ENCODE measurements around the gene ATP6V1G1. TPM values are rescaled to one million over a fixed set of nuclear protein-coding genes. Genes with fewer than 3 reads are reported as not detected.

ATP6V1G1 gene
- total RNA-seq, 6 donors from 2014 or later, result 93.2 to 182 (median 133) TPM

GRCh38 chr9:114606597-114607207, 19.1 kb downstream of the ATP6V1G1 start:
- no peak for ATAC-seq (ENCODE audit: low FRiP score in 2 of 2)
- H3K9me3 ChIP-seq, result peaks cover 0 to 6% (median 0%) of the 10 kb centered on the region in 4 donors
- H3K27ac ChIP-seq, result no peak overlapping the region
- H3K27me3 ChIP-seq, result no peaks in the 10 kb centered on the region
- no peaks in the 10 kb centered on the region for H3K36me3 ChIP-seq
- H3K4me1 ChIP-seq, result peaks cover 0 to 30% (median 4%) of the 10 kb centered on the region in 4 donors
- TF ChIP-seq POLR2A (IDR thresholded peaks at IDR 0.05) (no peak), EP300 (IDR thresholded peaks at IDR 0.05) (no peak), CTCF (IDR thresholded peaks at IDR 0.05) (no peak), POLR2AphosphoS5 (IDR thresholded peaks at IDR 0.05) (no peak)
- DNase-seq, result peak in 1 of 2 donors; percentile 47
- no peak overlapping the region for H3K4me3 ChIP-seq

- WGBS, 2 donors, result 81 to 89% methylated on average over 6 of the region's 6 CpGs
- Histone ChIP-seq H3K27me3 (no peaks in the 10 kb centered on the region), H3K36me3 (no peaks in the 10 kb centered on the region), H3K9me3 (no peaks in the 10 kb centered on the region), H3K4me3 (no peak overlapping the region), H3K27ac (no peak overlapping the region), H3K4me1 (peaks cover 9 to 40% (median 15%) of the 10 kb centered on the region in 4 donors)
- ATAC-seq (ENCODE audit: low FRiP score in 2 of 2) (no peak), DNase-seq (no peak)
- TF ChIP-seq CTCF (IDR thresholded peaks at IDR 0.05) (no peak), POLR2A (IDR thresholded peaks at IDR 0.05) (no peak), POLR2AphosphoS5 (IDR thresholded peaks at IDR 0.05) (no peak), EP300 (IDR thresholded peaks at IDR 0.05) (no peak)
Observed at GRCh38 chr9:114607671-114608524, 20.3 kb downstream of the ATP6V1G1 start.

DNA sequence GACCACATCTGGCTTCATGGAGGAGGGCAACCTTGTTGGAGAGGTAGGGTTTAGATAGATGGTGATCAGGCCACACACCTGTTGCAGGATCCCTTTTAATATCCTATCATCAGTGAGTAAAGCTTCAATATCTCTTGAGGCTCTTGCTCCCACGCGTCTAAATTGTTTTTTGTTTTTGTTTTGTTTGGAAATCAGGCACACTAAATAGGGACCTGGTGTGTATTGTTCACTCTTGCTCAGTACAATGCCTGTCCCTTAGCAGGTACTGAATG, 20.9 kb downstream of the ATP6V1G1 start:
- no peak for DNase-seq
- H3K27ac ChIP-seq, result no peak overlapping the region
- WGBS, 2 donors, result 83 to 92% methylated on average over 2 of the region's 2 CpGs
- no peaks in the 10 kb centered on the region for H3K36me3 ChIP-seq
- H3K4me1 ChIP-seq, result peaks cover 13 to 44% (median 19%) of the 10 kb centered on the region in 4 donors
- no peak for ATAC-seq (ENCODE audit: low FRiP score in 2 of 2)
- H3K4me3 ChIP-seq, result no peak overlapping the region
- no peaks in the 10 kb centered on the region for H3K27me3 ChIP-seq
- no peaks in the 10 kb centered on the region for H3K9me3 ChIP-seq
- TF ChIP-seq POLR2AphosphoS5 (IDR thresholded peaks at IDR 0.05) (no peak), EP300 (IDR thresholded peaks at IDR 0.05) (no peak)

DNA sequence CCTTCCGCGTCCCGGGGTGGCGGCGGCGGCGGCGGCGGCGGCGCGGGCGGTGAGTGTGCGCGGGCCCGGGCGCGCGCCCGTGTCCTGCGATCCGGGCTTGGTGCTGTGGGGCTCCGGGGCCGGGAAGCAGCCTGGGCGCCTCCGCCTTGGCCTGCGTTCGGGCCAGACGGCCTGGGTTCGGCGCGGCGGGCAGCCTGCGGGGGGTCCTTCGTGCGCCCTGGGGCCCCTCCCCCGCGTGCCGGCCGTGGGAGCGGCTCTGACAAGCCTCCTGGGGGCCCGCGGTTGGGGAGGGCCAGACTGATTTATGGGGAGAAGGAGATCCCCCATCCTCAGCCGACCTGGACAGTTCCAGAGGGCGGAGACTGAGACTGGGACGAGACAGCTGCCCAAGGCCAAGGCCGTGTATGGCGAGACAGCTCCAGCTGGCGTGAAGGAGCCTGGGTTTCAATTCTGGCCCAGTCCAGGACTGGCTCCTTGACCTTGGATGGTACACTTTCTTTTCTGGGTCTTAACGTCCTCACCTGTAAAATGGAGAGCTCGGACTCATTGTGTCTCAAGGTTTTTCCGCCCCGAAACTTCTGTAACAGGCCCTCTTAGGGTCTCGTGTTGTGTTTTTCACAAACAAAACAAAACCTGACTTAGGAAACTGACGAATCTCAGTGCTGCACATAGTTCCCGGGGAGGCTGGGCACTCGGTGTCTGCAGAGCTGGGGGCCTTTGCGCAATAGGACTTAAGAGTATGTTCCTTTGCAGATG, 24.1 kb downstream of the ATP6V1G1 start:
- Histone ChIP-seq H3K4me1 (peaks cover 13 to 36% (median 25%) of the 10 kb centered on the region in 4 donors), H3K4me3 (peak overlapping the region; percentile 61 to 87 (median 82)), H3K9me3 (no peaks in the 10 kb centered on the region), H3K36me3 (no peaks in the 10 kb centered on the region), H3K27me3 (no peaks in the 10 kb centered on the region), H3K27ac (peak overlapping the region; percentile 88 to 94 (median 90))
- DNase-seq (peak; percentile 79 to 94), ATAC-seq (ENCODE audit: low FRiP score in 2 of 2) (peak; percentile 74 to 90)
- TF ChIP-seq POLR2AphosphoS5 (IDR thresholded peaks at IDR 0.05) (peak in 1 of 2 donors; percentile 13), CTCF (IDR thresholded peaks at IDR 0.05) (no peak), POLR2A (IDR thresholded peaks at IDR 0.05) (peak in 1 of 4 donors; percentile 49), EP300 (IDR thresholded peaks at IDR 0.05) (no peak)
- WGBS, 2 donors, result 10 to 12% methylated on average over 12 to 15 of the region's 58 CpGs

All from upper lobe of left lung (tissue), 6 donors.